Activated T-helper 9 cell treated with anti-CD3 and anti-CD28 coated beads, Interleukin-2, amount 50 U/mL, for 16 hours (primary cell): ENCODE measurements around the gene NELL2.
A peak's percentile ranks its signal among the peaks of the same experiment; 100 is the strongest.
"Not testable (repeated sequence)": the region's sequence is repeated elsewhere in the genome, so short reads cannot be mapped to it uniquely, and the experiment has no call there.

Source experiments
- DNase-seq: peaks from one replicate; pipeline ENCODE4 v3.0.0-alpha.2; 2020; ENCODE audit warnings: low read depth

The NELL2 gene

DNA sequence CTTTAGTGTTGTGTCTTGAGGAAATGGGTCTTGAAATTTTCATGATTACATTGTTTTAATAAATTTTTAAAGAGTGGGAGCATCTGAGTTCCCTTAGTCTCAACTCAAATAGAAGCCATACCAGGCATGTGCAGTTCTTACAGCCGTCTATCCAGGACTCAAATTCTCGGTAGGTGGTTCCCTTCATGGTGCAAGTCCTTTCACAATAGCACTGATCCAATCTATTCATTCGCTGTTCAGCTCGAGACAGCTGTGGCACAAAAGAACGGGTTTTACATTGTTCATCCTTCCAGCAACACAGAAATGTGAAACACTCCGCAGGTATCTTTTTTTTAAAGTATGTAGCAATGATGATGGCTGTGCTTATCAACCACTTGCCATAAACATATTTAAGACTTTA is 100.2 kb downstream of the NELL2 start:
- no peak for DNase-seq

GRCh38 chr12:44774815-44775411 is 101.2 kb downstream of the NELL2 start:
- peak; percentile 38 for DNase-seq

GRCh38 chr12:44771485-44772021 is 104.6 kb downstream of the NELL2 start:
- no peak for DNase-seq

GRCh38 chr12:44765796-44766195 is 110.3 kb downstream of the NELL2 start:
- DNase-seq: no peak

GRCh38 chr12:44763021-44763420 is 113.1 kb downstream of the NELL2 start:
- DNase-seq: no peak

- DNase-seq: no peak
Measured at GRCh38 chr12:44759289-44759688, 116.8 kb downstream of the NELL2 start.

DNA sequence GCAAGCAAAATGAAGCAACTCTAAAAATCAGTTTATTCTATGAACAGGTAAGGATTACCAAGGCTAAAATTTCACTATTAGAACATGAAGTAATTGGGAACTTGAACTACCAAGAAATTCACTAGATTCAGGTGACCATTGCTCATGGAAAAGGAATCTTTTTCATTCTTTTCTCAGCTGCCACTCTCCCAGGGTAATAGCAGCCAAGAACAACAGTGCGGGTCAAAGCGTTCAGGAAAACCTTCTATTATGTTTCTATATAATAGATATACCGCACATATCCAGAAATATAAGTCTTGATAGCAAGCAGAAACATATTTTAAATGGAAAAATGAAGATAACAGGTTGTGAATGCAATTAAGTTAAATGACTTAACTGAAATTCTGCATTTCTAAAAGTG is 125.6 kb downstream of the NELL2 start:
- no peak for DNase-seq

- DNase-seq: no peak
Measured at GRCh38 chr12:44749566-44749965, 126.5 kb downstream of the NELL2 start.

- no peak for DNase-seq
Measured at GRCh38 chr12:44748950-44749468, 127.1 kb downstream of the NELL2 start.

DNA sequence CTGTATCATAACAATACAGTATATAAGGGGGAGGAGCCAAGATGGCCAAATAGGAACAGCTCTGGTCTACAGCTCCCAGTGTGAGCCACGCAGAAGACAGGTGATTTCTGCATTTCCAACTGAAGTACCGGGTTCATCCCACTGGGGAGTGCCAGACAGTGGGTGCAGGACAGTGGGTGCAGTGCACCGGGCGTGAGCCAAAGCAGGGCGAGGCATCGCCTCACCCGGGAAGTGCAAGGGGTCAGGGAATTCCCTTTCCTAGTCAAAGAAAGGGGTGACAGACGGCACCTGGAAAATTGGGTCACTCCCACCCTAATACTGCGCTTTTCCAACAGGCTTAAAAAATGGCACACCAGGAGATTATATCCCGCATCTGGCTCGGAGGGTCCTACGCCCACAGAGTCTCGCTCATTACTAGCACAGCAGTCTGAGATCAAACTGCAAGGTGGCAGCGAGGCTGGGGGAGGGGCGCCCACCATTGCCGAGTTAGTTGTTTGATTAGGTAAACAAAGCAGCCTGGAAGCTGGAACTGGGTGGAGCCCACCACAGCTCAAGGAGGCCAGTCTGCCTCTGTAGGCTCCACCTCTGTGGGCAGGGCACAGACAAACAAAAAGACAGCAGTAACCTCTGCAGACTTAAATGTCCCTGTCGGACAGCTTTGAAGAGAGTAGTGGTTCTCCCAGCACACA is 134.7 kb downstream of the NELL2 start:
- DNase-seq: not testable (repeated sequence)

- no peak for DNase-seq
Measured at GRCh38 chr12:44738051-44738450, 138.1 kb downstream of the NELL2 start.

- no peak for DNase-seq
Measured at GRCh38 chr12:44728566-44728965, 147.5 kb downstream of the NELL2 start.

DNA sequence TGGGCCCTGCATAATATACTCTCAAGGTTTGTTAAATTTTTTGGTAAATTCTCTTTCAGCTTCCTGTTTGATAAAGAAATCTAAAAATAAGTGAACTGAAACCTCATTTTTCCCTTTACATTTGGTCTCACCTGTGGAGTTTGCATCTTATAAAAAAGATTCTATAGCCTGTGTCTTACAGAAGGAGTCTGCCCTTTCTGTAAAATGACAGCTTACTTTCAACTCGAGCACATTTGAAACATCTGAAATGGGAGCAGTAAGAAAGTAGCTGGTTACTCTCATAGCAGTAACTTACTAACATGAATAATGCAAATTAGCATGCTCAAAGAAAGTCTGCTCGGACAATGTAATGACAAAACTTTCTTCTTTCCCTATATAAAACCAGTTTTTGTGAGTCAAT is 155.8 kb downstream of the NELL2 start:
- DNase-seq: no peak

DNA sequence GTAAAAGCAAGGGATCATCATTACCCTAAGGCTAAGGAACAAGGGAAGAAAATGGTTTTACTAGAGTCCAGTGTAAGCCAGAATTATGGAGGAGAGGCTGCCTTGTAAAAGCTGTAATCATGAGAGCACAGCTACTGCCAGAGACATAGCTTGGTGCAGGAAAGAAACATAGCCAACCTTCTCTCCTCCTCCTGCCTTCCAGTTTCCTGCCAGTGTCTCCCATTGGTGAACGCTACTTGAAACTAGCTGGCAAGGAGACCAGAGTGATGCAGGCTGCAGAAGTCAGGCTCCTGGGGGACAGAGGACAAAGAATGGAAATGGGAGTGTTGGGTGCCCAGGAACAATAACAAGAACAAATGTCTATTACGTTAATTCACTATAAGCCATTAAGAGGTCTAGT is 158.5 kb downstream of the NELL2 start:
- no peak for DNase-seq

GRCh38 chr12:44716711-44717110 is 159.4 kb downstream of the NELL2 start:
- DNase-seq: no peak

DNA sequence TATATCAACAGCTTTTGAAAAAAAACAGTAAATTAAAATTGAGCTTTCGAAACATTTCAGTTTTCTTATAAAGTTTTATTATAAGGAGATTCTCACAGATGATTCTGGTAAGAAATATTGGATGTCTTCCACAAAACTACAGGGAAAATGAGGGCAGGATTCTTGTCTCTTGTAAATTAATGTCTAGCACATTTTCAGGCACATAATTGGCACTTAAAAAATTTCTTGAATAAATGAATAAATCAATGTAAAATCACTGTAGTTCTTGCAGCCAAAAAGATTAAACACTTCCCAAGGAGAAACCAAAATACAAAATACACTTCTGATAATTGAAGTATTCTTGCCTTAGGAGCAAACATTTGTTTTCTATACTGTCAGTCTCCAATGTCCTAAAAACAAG is 164.4 kb downstream of the NELL2 start:
- DNase-seq: no peak

DNA sequence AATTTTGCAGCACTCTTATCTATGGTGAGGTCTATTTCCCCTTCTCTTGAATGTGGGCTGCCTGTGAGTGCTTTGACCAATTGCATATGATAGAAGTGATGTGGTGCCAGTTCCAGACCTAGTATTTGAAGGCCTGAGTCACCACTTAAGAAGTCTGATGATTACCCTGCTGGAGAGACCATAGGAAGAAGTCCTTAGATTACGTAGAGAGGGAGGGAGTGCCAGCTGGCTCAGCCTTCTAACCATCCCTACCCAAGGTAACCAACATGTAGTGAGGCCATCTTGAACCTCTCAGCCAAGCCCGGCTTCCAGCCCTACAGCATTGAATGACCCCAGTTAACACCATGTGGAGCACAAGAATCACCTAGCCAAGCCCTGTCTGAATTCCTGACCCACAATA is 166.9 kb downstream of the NELL2 start:
- no peak for DNase-seq

DNA sequence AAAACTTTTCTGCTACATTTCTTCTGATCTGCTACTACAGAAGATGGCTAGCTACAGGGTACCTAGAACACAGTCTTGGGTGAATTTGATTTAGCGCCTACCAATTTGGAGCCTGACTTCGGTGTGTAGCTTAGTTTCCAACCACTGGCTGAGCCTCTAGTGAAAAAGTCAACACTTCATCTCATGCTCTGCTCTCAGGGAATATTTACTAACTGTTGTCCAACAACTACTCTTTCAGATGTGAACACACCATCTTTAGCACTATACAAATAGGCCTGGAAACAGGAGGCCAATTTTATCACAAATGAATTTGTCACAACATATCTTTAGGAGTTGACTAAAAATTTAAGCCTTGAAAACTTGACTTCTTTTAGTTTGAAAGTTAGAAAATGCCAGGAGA is 167.9 kb downstream of the NELL2 start:
- DNase-seq: no peak

GRCh38 chr12:44703182-44703910 is 172.8 kb downstream of the NELL2 start:
- no peak for DNase-seq

GRCh38 chr12:44697511-44697910 is 178.6 kb downstream of the NELL2 start:
- DNase-seq: no peak

DNA sequence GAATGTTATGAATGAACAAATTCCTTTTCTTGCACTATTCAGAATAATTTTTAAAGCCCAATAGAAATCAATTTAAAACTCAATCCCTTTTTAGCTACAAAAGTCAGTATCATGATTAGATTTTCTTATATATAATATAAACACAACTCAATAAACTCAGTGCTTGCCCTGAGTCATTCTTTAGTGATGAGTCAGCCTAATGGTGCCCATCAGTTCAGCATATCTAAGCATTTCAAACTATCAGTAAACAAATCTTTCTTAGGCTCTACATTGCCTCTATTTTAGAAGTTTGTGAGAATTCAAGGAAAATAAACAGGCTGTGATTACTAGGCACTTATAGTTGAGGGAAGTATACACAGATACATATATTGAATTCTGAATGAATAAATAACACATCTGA is 179.6 kb downstream of the NELL2 start:
- DNase-seq: no peak

- DNase-seq: no peak
Measured at GRCh38 chr12:44694017-44694416, 182.1 kb downstream of the NELL2 start.

- no peak for DNase-seq
Measured at GRCh38 chr12:44689587-44689986, 186.5 kb downstream of the NELL2 start.
